Neural crest cell (in vitro differentiated cells): ENCODE results near the gene ASCC3. TPM values are rescaled to one million over a fixed set of nuclear protein-coding genes. Genes with fewer than 3 reads are reported as not detected.

Source experiments
- DNase-seq: peaks from one replicate; pipeline ENCODE4 v3.0.0; 2021; ENCODE audit warnings: low read depth, mixed read lengths, low spot score
- H3K27ac Mint-ChIP-seq: one replicate; pipeline ENCODE4 v1.8.0; 2021; ENCODE audit warnings: mild to moderate bottlenecking, mixed read lengths; ENCODE audit not compliant: unreplicated experiment
- H3K27me3 Mint-ChIP-seq: 2 replicates; pipeline ENCODE4 v1.8.0; 2021; ENCODE audit warnings: low read depth, mild to moderate bottlenecking, mixed read lengths
- H3K36me3 Mint-ChIP-seq: 2 replicates; pipeline ENCODE4 v1.8.0; 2021; ENCODE audit warnings: low read depth, mild to moderate bottlenecking, mixed read lengths
- H3K4me1 Mint-ChIP-seq: 2 replicates; pipeline ENCODE4 v1.8.0; 2021; ENCODE audit warnings: mixed read lengths
- H3K4me3 Mint-ChIP-seq: one replicate; pipeline ENCODE4 v1.8.0; 2021; ENCODE audit warnings: mild to moderate bottlenecking, mixed read lengths
- H3K9me3 Mint-ChIP-seq: 2 replicates; pipeline ENCODE4 v1.8.0; 2021; ENCODE audit warnings: mixed read lengths
- CTCF ChIP-seq: fragments of 200-600 bp; sonication (generic); conservative IDR thresholded peaks from 2 replicates; pipeline ENCODE4 v1.5.0; 2021; ENCODE audit warnings: antibody characterized with exemption, mild to moderate bottlenecking
- total RNA-seq: library from RNA; stranded (reverse); gene quantifications from 2 replicates; pipeline ENCODE4 v1.2.1, GENCODE V29; 2021

Gene ASCC3
- total RNA-seq, 1 donor from 2014 or later, result 31.4 TPM

GRCh38 chr6:100538086-100538485, 343.0 kb downstream of the ASCC3 start:
- H3K36me3 Mint-ChIP-seq, result no peaks in the 10 kb centered on the region
- no peak for TF ChIP-seq CTCF
- no peak for DNase-seq
- no peak overlapping the region for H3K27ac Mint-ChIP-seq
- H3K4me1 Mint-ChIP-seq, result peaks cover 27% of the 10 kb centered on the region
- H3K9me3 Mint-ChIP-seq, result peaks cover 4% of the 10 kb centered on the region
- no peaks in the 10 kb centered on the region for H3K27me3 Mint-ChIP-seq
- no peak overlapping the region for H3K4me3 Mint-ChIP-seq

GRCh38 chr6:100518588-100518987, 362.5 kb downstream of the ASCC3 start:
- Mint-ChIP-seq H3K4me3 (no peak overlapping the region), H3K36me3 (no peaks in the 10 kb centered on the region), H3K4me1 (no peaks in the 10 kb centered on the region), H3K27me3 (no peaks in the 10 kb centered on the region), H3K9me3 (no peaks in the 10 kb centered on the region), H3K27ac (no peak overlapping the region)
- no peak for TF ChIP-seq CTCF
- no peak for DNase-seq

- Mint-ChIP-seq H3K4me3 (no peak overlapping the region), H3K27me3 (no peaks in the 10 kb centered on the region), H3K9me3 (no peaks in the 10 kb centered on the region), H3K4me1 (no peaks in the 10 kb centered on the region), H3K36me3 (peaks cover 1% of the 10 kb centered on the region), H3K27ac (no peak overlapping the region)
- no peak for DNase-seq
- TF ChIP-seq CTCF, result no peak
Observed at GRCh38 chr6:100517633-100518032, 363.5 kb downstream of the ASCC3 start.

GRCh38 chr6:100517106-100517505, 364.0 kb downstream of the ASCC3 start:
- DNase-seq, result no peak
- Mint-ChIP-seq H3K36me3 (peaks cover 6% of the 10 kb centered on the region), H3K4me3 (no peak overlapping the region), H3K4me1 (no peaks in the 10 kb centered on the region), H3K27me3 (no peaks in the 10 kb centered on the region), H3K9me3 (no peaks in the 10 kb centered on the region), H3K27ac (peak overlapping the region; percentile 43)
- TF ChIP-seq CTCF, result no peak

GRCh38 chr6:100514660-100515059, 366.5 kb downstream of the ASCC3 start:
- Mint-ChIP-seq H3K27me3 (no peaks in the 10 kb centered on the region), H3K4me3 (no peak overlapping the region), H3K27ac (no peak overlapping the region), H3K36me3 (peaks cover 13% of the 10 kb centered on the region), H3K9me3 (peaks cover 3% of the 10 kb centered on the region), H3K4me1 (no peaks in the 10 kb centered on the region)
- TF ChIP-seq CTCF, result no peak
- DNase-seq, result no peak
